Hepatic stellate cell (primary cell): ENCODE measurements around the gene KRT12.
"Not testable (repeated sequence)": the region's sequence is repeated elsewhere in the genome, so short reads cannot be mapped to it uniquely, and the experiment has no call there.

Experiments
- DNase-seq: peaks from one replicate; pipeline ENCODE4 v3.0.0; 2011; ENCODE audit warnings: low spot score

The KRT12 gene

GRCh38 chr17:40883626-40884334 is 16.8 kb upstream of the KRT12 start:
- DNase-seq = no peak

DNA sequence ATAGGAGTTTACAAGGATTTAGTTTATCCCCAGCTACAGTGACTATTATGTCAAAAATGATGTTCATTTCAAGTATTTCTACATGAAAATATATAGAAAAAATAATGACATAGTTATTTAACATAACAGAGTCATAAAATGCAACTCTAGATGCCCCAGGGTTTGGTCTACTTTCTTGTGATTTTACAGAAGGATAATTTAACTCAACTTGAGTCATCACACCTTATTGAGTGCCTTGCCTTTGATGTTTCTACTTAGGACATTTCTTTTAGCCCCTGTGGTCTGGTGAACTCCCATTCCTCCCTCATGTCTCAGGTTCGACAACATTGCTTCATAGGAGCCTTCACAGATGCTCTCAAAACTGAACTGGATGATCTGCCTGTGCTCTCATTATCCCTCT is 16.0 kb upstream of the KRT12 start:
- DNase-seq = no peak

- no peak for DNase-seq
Measured at GRCh38 chr17:40879026-40879425, 12.0 kb upstream of the KRT12 start.

GRCh38 chr17:40878044-40878443 is 11.0 kb upstream of the KRT12 start:
- no peak for DNase-seq

GRCh38 chr17:40873801-40874200 is 6.8 kb upstream of the KRT12 start:
- no peak for DNase-seq

DNA sequence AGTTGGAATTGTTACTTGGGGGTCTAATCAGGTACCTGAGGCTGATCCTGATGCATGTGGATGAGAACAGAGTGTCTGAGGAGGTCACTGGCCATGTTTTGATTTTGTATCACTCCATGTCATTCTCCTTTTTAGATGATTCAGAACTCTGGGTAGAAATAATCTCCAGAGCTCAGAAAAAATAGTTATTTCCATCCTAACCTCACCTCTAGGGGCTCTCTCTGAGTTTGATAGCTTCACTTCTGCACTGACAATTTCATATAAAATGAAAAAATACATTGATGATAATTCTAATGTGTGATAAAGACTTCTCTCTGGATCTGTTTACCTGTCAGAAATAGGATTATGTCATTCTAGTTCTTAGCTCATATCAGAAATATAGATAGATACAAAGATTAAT is 6.2 kb upstream of the KRT12 start:
- DNase-seq = no peak

DNA sequence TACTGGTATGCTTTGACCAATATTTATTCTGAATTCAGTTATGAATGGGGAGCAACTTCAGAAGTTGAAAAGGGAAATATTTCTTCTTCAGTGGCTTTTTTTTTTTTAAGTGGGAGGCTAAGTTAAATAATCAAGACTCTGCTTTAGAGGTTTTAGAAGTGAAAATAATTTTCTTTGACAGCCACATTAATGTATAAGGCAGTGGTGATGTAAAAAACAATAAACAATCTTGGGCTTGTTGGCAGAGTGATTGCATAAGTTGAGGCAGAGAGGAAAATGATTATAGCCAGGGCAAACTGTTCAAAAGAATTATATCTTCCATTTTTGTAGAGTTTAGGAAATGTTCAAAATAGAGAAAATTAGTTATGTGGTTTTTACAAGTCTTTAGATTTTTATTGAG is 5.4 kb upstream of the KRT12 start:
- no peak for DNase-seq

GRCh38 chr17:40871316-40871715 is 4.3 kb upstream of the KRT12 start:
- no peak for DNase-seq

DNA sequence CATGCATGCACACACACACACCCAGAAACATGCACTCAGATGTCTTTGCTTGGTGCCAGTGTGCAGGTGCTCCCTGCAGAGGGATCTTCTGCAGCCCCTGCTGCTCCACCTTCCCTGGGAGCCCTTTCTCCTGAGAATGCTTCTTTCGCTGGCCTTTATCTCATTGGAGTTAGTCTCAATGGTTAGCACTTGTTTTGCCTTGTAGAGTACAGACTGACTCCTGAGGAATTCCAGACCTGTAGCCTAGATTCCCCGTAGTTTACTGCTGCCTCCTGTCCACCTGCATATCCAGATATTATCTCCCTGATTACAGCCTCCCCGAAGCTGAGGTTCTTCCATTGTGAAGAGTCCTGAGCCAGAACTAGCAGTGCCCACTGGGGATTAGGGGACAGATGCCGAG is 3.1 kb upstream of the KRT12 start:
- no peak for DNase-seq

- no peak for DNase-seq
Measured at GRCh38 chr17:40864661-40865390, 2.2 kb downstream of the KRT12 start.

GRCh38 chr17:40862985-40863733 is 3.9 kb downstream of the KRT12 start:
- no peak for DNase-seq

DNA sequence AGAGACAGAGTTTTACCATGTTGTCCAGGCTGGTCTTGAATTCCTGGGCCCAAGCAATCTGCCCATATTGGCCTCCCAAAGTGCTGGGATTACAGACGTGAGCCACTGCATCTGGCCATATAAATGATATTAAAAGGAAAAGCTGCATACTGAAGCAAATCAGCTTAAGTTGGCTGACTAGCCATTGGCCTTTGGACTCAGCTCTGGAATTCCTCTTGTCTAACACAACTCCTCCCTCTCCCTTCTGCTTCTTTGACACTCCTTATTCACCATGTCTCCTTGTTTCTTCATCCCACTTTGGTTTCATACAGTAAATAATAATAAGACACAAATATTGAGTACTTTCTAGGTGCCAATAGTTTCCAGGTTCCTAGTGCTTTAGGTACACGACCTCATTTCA is 7.5 kb downstream of the KRT12 start:
- DNase-seq = no peak

GRCh38 chr17:40858667-40859066 is 8.4 kb downstream of the KRT12 start:
- DNase-seq = not testable (repeated sequence)

GRCh38 chr17:40857535-40857934 is 9.5 kb downstream of the KRT12 start:
- DNase-seq = no peak

GRCh38 chr17:40854175-40854814 is 12.7 kb downstream of the KRT12 start:
- DNase-seq = peak; percentile 45

DNA sequence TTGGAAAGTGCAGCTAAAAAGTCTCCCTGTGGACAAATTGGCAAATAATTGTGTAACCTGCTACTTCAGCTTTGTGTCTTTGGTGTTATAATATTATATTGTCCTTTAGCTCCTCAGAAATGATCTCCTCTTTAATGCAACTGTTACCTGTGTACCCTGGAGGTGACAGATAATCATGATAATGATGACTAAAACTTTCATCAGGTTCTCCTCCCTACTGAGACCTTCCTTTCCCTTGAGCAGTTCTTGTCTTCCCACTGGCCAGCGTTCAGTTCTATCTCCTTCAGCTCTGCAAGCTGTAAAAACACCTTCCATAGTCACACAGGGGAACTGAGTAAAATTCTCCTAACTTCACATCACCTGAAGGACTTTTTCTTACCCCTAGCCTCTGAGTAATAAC is 14.7 kb downstream of the KRT12 start:
- DNase-seq = no peak

- DNase-seq = no peak
Measured at GRCh38 chr17:40850293-40850972, 16.6 kb downstream of the KRT12 start.

DNA sequence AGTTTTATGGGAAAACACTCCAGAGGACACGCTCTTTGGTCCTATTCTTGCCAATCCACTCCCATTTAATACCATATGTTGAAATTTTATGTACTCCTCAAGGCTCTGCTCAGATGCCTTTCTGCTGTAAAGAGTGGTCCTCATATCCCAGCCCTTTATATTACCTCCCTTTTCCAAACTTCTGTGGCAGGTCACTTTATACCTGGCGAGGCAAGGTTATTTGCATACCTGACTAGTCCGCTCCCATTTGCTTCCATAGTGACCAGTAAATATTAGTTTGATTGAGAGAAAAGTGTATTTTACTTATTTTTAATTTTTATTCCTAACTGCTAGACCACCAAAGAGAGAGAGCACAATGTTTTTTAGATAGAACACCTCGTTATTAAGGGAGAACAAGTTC is 17.3 kb downstream of the KRT12 start:
- no peak for DNase-seq

- no peak for DNase-seq
Measured at GRCh38 chr17:40848583-40849235, 18.3 kb downstream of the KRT12 start.

DNA sequence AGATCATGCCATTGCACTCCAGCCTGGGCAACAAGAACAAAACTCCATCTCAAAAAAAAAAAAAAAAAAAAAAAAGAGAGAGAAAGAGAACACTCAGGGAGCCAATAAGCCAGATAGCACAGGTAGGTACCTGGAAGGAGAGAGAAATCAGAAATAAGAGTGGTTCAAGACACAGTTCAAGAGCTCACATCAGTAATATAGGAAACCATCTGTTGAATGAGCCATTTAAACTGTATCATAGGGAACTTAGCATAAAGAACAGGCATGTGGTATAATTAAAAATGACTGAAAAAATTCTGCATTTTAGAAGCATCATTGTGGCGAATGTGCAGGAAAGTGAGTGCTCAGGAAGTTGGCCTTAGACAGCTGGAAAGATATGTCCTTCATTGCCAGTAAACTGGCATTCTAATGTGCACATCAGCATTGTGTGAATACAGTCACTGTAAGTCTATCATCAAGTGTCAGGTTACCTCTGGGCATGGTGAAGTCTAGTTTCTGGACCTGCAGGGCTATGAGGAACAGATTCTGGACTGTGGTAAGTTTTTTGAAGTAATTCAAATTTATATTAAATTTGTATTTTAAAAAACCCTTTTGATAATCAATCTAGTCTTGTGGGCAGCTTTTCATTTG is 20.4 kb downstream of the KRT12 start:
- no peak for DNase-seq

DNA sequence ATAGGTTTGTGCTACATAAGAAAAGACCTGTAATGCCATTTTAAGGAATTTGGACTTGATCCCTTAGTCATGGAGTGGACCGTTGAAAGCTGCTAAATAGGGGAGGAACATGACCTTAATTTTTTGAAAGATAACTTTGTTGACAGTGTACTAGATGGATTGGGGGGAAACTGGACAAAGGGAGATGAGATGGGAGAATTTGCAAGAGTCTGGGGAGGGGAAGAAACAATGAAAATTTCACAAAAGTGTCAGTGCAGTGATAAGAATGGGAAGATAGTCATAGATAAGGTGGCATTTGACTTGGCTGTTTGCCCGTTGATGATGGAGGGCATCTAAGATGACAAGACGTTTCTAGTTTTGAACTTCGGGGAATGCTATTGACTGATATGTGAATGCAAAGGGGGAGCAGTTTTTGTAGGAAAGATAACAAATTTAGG is 22.3 kb downstream of the KRT12 start:
- DNase-seq = no peak
